DOHH2 (cell line): ENCODE results near the gene RSU1.
A peak's percentile ranks its signal among the peaks of the same experiment; 100 is the strongest.

ENCODE experiments used
- H3F3A ChIP-seq: fragments of 200-600 bp; sonication (generic), shearing (Covaris generic); 2 replicates; pipeline ENCODE4 v1.6.0; 2016; ENCODE audit warnings: antibody characterized with exemption, mild to moderate bottlenecking; ENCODE audit not compliant: control insufficient read depth, insufficient read depth
- H3K27ac ChIP-seq: fragments of 200-600 bp; sonication (generic); 2 replicates; pipeline ENCODE4 v1.5.1; 2014; ENCODE audit warnings: low read depth, mild to moderate bottlenecking, low read length, moderate library complexity
- H3K27me3 ChIP-seq: fragments of 200-600 bp; sonication (generic); 2 replicates; pipeline ENCODE4 v1.6.1; 2014; ENCODE audit warnings: mild to moderate bottlenecking, low read length, mixed read lengths; ENCODE audit not compliant: control insufficient read depth
- H3K36me3 ChIP-seq: fragments of 200-600 bp; sonication (generic); 2 replicates; pipeline ENCODE4 v1.6.1; 2014; ENCODE audit warnings: mild to moderate bottlenecking, low read length, moderate library complexity, mixed read lengths; ENCODE audit not compliant: control insufficient read depth
- H3K4me1 ChIP-seq: fragments of 200-600 bp; sonication (generic); 2 replicates; pipeline ENCODE4 v1.6.1; 2014; ENCODE audit warnings: mild to moderate bottlenecking, low read length, mixed read lengths; ENCODE audit not compliant: control insufficient read depth
- H3K4me2 ChIP-seq: fragments of 200-600 bp; sonication (generic); 2 replicates; pipeline ENCODE4 v1.6.0; 2014; ENCODE audit warnings: mild to moderate bottlenecking, low read length, moderate library complexity
- H3K4me3 ChIP-seq: fragments of 200-600 bp; sonication (generic); 2 replicates; pipeline ENCODE4 v1.5.1; 2014; ENCODE audit warnings: mild to moderate bottlenecking, low read length, mixed read lengths
- H3K79me2 ChIP-seq: fragments of 200-600 bp; sonication (generic); 2 replicates; pipeline ENCODE4 v1.6.1; 2014; ENCODE audit warnings: mild to moderate bottlenecking, low read length, mixed read lengths; ENCODE audit not compliant: control insufficient read depth
- H3K9me2 ChIP-seq: fragments of 200-600 bp; sonication (generic); replicated peaks from 2 replicates; pipeline ENCODE4 v1.6.1; 2014; ENCODE audit warnings: mild to moderate bottlenecking, low read length, mixed read lengths; ENCODE audit not compliant: control insufficient read depth
- H3K9me3 ChIP-seq: fragments of 200-600 bp; sonication (generic); 2 replicates; pipeline ENCODE4 v1.6.1; 2014; ENCODE audit warnings: antibody characterized with exemption, low read length, mixed read lengths; ENCODE audit not compliant: control insufficient read depth, insufficient read depth
- H4K20me1 ChIP-seq: fragments of 200-600 bp; sonication (generic); 2 replicates; pipeline ENCODE4 v1.6.0; 2014; ENCODE audit warnings: low read depth, mild to moderate bottlenecking, antibody characterized with exemption, low read length, moderate library complexity; ENCODE audit not compliant: control insufficient read depth, insufficient read depth
- CTCF ChIP-seq: fragments of 200-600 bp; sonication (generic); IDR thresholded peaks from one replicate; pipeline ENCODE4 v1.5.1; 2014; ENCODE audit warnings: antibody characterized with exemption, mild to moderate bottlenecking, low read depth, low read length; ENCODE audit not compliant: poor library complexity, severe bottlenecking
- EZH2phosphoT487 ChIP-seq: fragments of 200-600 bp; sonication (generic); IDR thresholded peaks from 2 replicates; pipeline ENCODE4 v1.6.1; 2017; ENCODE audit warnings: borderline replicate concordance, mild to moderate bottlenecking, antibody characterized with exemption, low read length, moderate library complexity, mixed read lengths

Gene RSU1

DNA sequence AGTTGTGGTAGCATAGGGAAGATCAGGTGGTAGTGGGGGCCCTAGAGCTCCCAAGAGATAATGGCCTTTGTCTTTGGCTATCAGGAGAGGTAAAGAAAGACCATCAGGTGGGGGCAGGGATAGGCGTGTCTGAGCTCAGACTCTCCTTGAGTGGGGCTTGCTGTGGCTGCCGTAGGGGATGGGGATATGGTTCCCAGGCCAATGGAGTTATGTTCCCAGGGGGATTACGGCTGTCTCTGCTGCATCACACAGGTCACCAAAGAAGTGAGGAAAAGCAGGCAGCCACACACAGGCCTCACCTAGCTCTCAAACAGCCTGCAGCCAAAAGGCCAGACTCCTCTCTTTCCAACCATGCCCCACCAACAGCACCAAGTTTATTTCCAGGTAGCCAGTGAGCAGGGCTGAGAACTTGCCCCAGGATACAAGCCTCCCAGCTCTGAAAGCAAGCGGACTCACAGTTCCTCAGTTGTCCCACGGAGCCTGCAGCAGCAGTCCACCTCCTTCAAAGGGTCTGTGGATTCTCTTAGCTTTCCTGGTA is 257.9 kb downstream of the RSU1 start:
- Histone ChIP-seq H3K4me3 (no peak overlapping the region), H3K4me2 (no peak overlapping the region), H3K9me2 (no peaks in the 10 kb centered on the region), H3K79me2 (no peaks in the 10 kb centered on the region), H3F3A (no peaks in the 10 kb centered on the region), H3K27me3 (peaks cover 2% of the 10 kb centered on the region; the same call in 1 of the 2 replicates), H3K4me1 (no peaks in the 10 kb centered on the region), H3K9me3 (no peaks in the 10 kb centered on the region), H3K27ac (no peak overlapping the region), H3K36me3 (no peaks in the 10 kb centered on the region), H4K20me1 (no peaks in the 10 kb centered on the region)
- TF ChIP-seq EZH2phosphoT487 (no peak), CTCF (no peak)

- no peaks in the 10 kb centered on the region for H3K9me2 ChIP-seq
- no peaks in the 10 kb centered on the region for H3K27me3 ChIP-seq
- H3K27ac ChIP-seq, result no peak overlapping the region
- no peaks in the 10 kb centered on the region for H3K36me3 ChIP-seq
- no peak overlapping the region for H3K4me2 ChIP-seq
- no peaks in the 10 kb centered on the region for H3K79me2 ChIP-seq
- no peaks in the 10 kb centered on the region for H3F3A ChIP-seq
- H3K9me3 ChIP-seq, result no peaks in the 10 kb centered on the region
- no peaks in the 10 kb centered on the region for H4K20me1 ChIP-seq
- H3K4me1 ChIP-seq, result no peaks in the 10 kb centered on the region
- no peak overlapping the region for H3K4me3 ChIP-seq
- TF ChIP-seq CTCF (no peak), EZH2phosphoT487 (no peak)
These were observed 269.3 kb downstream of the RSU1 start for GRCh38 chr10:16547973-16548372.

GRCh38 chr10:16545116-16545736 is 272.0 kb downstream of the RSU1 start:
- Histone ChIP-seq H3K4me2 (no peak overlapping the region), H3F3A (no peaks in the 10 kb centered on the region), H4K20me1 (no peaks in the 10 kb centered on the region), H3K9me2 (no peaks in the 10 kb centered on the region), H3K79me2 (no peaks in the 10 kb centered on the region), H3K4me1 (no peaks in the 10 kb centered on the region), H3K36me3 (no peaks in the 10 kb centered on the region), H3K9me3 (no peaks in the 10 kb centered on the region), H3K27ac (no peak overlapping the region), H3K4me3 (no peak overlapping the region), H3K27me3 (no peaks in the 10 kb centered on the region)
- no peak for TF ChIP-seq EZH2phosphoT487
- peak; percentile 67 for TF ChIP-seq CTCF
